CD4-positive, alpha-beta T cell treated with Interferon alpha-2 for 1 hour (primary cell): Measurements from ENCODE around the gene DBF4.
A peak's percentile ranks its signal among the peaks of the same experiment; 100 is the strongest.
"Not testable (repeated sequence)": the region's sequence is repeated elsewhere in the genome, so short reads cannot be mapped to it uniquely, and the experiment has no call there.

Source experiments
- DNase-seq, 2 donors: peaks; one replicate each; pipeline ENCODE4 v3.0.0-alpha.2; 2020 to 2022

Gene DBF4

GRCh38 chr7:87876040-87876868 is at the start of gene DBF4, which contains the start of gene SLC25A40:
Gene DBF4, plus strand, starts transcription at chr7:87876493. Its CDS starts 240 bp downstream, at chr7:87876733.
Gene SLC25A40, minus strand, starts transcription at chr7:87876360. Its CDS starts 17,633 bp downstream, at chr7:87858727.
- DNase-seq = peak; percentile 91 to 94

- not testable (repeated sequence) for DNase-seq
Observed at GRCh38 chr7:87828383-87828782, 47.9 kb upstream of the DBF4 start.

GRCh38 chr7:87831097-87831496 is 45.2 kb upstream of the DBF4 start:
- no peak for DNase-seq

- DNase-seq = no peak
Observed at GRCh38 chr7:87833130-87833529, 43.2 kb upstream of the DBF4 start.

GRCh38 chr7:87837597-87837996 is 38.7 kb upstream of the DBF4 start:
- no peak for DNase-seq

GRCh38 chr7:87850836-87851593 is 25.3 kb upstream of the DBF4 start:
- DNase-seq = no peak

- DNase-seq = no peak
Observed at GRCh38 chr7:87852306-87852705, 24.0 kb upstream of the DBF4 start.

GRCh38 chr7:87853237-87853864 is 22.9 kb upstream of the DBF4 start:
- no peak for DNase-seq

- DNase-seq = no peak
Observed at GRCh38 chr7:87858417-87859100, 17.7 kb upstream of the DBF4 start.

- DNase-seq = no peak
Observed at GRCh38 chr7:87866089-87866488, 10.2 kb upstream of the DBF4 start.

- not testable (repeated sequence) for DNase-seq
Observed at GRCh38 chr7:87866533-87866932, 9.8 kb upstream of the DBF4 start.

- DNase-seq = no peak
Observed at GRCh38 chr7:87870471-87870870, 5.8 kb upstream of the DBF4 start.

- DNase-seq = no peak
Observed at GRCh38 chr7:87872346-87872745, 3.9 kb upstream of the DBF4 start.

- not testable (repeated sequence) for DNase-seq
Observed at GRCh38 chr7:87873328-87873727, 3.0 kb upstream of the DBF4 start.

GRCh38 chr7:87874066-87874465 is 2.2 kb upstream of the DBF4 start:
- DNase-seq = peak; percentile 4 to 10

GRCh38 chr7:87875151-87876039 is 898 bp upstream of the DBF4 start:
- peak; percentile 2 to 25 for DNase-seq

- peak; percentile 14 to 49 for DNase-seq
Observed at GRCh38 chr7:87876869-87877234, 559 bp downstream of the DBF4 start.

GRCh38 chr7:87877366-87878040 is 1.2 kb downstream of the DBF4 start:
- DNase-seq = no peak

- DNase-seq = no peak
Observed at GRCh38 chr7:87878208-87878735, 2.0 kb downstream of the DBF4 start.

- no peak for DNase-seq
Observed at GRCh38 chr7:87882151-87882937, 6.1 kb downstream of the DBF4 start.
